Gastrocnemius medialis (tissue), 4 donors: ENCODE results near the gene NXT1.

Experiments
- CTCF ChIP-seq, 5 experiments: fragments of 450-650 bp in 3 of 5; fragments of 200-600 bp in 2 of 5; sonication (generic) in 2 of 5; IDR thresholded peaks in 4 of 5; conservative IDR thresholded peaks in 1 of 5; 1 replicate in 4 of 5; 2 replicates in 1 of 5; pipeline ENCODE4 v1.5.1; 2016 to 2019; ENCODE audit warnings: antibody characterized with exemption in 5 of 5, mild to moderate bottlenecking in 3 of 5, moderate library complexity in 3 of 5
- POLR2A ChIP-seq, 2 donors: fragments of 450-650 bp; IDR thresholded peaks; one replicate each; pipeline ENCODE4 v1.6.1; 2017; ENCODE audit warnings: antibody characterized with exemption in 2 of 2, mild to moderate bottlenecking in 2 of 2, moderate library complexity in 2 of 2

- TF ChIP-seq CTCF (IDR thresholded peaks at IDR 0.05 in 4 of 5, conservative IDR thresholded peaks at IDR 0.05 in 1 of 5) (no peak), POLR2A (IDR thresholded peaks at IDR 0.05) (no peak)
Observed at GRCh38 chr20:23308024-23308423, 42.6 kb upstream of the NXT1 start.
